IPS-NIHi11 (cell line): Measurements from ENCODE around the gene MED13L.

Experiments
- DNase-seq: peaks from one replicate; pipeline ENCODE4 v3.0.0; 2012; ENCODE audit warnings: mixed read lengths, low spot score

The MED13L gene

DNA sequence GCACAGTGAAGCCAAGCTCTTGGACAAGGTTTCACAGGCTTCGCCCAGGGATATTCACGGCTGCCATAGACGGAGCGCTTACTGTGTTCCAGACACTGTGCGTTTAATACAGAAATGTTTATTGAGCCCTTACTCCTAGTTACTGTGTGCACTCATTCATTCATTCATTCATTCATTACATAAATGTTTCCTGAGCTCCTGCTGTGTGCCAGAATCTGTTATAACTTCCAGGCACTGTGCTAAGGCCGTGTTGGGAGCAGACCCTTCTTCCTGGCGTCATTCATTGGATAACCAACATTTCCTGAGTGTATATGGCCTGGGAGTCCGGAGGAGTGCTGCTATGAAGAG lies 760 bp upstream of the MED13L start:
- no peak for DNase-seq

DNA sequence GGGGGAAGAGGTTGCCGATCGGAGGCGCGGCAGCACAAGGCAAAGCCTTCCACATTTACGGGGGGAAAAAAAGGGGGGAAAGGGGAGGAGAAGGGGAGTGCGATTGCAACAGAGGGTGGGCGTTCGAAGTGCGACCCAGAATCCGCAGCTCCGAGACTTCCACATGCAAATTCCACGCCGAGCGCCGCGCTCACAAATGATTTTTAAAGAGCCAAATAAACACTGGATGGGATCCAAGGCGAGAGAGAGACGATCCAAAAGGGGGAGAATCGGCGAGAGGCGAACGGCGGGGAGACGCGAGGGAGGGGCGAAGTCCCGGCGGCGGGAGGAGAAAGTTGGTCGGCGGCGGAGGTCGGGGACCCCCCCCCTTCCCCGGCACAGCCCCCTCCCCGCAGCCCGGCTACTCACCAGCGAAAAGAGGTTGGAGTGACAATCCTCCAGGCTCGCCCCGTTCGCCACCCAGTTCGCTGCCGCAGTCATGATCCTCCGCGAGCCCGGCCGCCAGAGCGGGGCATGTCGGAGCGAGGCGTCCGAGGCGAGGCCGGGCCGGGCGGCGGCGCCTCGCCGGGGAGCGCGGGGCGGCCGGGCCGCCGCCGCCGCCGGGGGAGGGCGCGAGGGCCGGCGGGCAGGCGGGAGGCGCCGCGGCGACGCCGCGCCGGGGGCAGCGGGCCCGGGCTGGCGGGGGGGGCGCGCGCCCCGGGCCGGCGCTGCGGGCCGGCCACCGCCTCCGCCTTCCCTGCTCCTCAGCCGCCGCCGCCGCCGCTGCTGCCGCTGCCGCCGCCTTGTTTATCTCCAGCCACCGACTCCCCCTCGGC lies 634 bp downstream of the MED13L start:
- peak; percentile 71 for DNase-seq

DNA sequence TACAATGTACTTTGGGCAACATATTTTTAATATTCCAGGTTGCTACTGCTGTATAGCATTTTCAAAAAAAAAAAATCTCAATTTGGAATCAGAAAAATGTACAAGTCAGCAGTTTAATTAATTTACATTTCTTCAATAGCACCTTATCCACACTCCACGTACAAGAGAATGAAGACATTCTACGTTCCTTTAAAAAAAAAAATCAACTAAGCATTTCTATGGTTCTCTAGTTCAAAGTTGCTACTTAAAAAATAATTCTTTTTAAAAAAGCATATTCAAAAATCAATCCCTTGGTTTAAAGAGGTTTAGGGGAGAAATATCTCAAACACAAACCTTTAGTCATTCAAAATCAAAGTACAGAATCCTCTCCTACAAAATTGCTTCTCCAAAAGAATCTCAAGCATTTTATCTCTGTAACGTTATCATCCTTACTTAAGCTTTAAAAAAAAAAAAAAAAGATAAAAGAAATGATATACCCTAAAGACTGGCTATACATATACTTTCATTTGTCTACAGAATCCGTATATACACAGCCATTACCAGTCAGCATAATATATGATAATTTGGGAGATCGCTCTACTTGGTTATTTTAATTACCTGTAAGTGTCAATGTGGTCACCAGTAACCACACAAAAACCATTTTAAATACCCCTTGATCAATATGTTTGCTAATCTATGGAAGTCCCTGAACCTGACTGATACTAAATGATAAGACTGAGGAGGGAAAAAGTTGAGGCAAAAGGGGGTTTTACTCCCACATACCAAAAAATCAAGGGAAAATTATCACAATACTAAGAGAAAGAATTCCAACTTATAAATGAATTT lies 2.7 kb downstream of the MED13L start:
- DNase-seq = no peak

DNA sequence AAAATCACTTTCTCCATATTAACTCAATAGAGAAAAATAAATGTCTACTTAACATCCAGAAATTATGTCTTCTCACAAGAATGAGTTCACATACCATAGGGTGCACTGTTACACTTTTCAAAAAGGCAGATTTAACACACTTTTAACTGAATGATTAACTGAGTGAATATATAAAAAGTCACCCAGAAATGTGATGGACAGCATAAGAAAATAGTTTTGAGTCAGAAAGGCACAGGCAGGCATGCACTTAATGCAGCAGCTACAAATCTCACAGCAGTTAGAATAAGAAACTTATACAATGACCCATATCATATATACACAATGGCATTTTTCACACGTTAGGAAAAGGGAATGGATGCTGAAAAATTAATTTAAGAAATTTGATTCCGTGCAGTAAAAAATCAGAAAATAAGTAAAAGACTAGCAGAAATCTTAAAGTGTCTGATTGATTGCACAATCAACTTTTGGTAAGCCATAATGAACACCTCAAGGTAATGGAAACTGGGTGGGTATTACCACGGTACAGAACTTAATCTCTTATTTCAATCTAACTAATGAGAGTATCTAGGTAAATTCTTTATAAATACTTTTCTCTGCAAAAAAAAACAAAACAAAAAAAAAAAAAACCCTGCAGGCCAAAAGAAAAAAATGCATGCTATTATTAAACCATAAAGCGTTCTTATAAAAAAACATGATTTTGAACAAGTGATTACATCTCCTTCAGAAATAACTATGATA lies 3.5 kb downstream of the MED13L start:
- no peak for DNase-seq

DNA sequence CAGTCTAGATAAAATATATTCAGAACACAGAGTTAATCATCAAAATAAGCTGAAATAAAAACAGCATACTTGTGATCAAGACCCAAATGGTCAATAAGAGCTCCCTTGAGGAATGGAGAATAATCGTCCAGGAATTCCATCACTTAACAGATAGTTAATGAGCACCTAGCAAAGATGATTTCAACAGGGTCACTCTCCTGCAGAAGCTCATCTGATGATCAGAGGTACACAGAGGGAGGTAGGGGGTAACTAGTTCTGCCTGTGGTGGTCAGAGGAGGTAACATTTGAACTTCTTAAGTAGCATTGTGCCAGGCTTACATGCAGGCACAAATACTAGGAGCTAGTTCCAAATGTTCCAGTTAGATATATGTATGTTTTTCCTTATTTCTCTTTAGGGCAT lies 9.5 kb downstream of the MED13L start:
- no peak for DNase-seq

DNA sequence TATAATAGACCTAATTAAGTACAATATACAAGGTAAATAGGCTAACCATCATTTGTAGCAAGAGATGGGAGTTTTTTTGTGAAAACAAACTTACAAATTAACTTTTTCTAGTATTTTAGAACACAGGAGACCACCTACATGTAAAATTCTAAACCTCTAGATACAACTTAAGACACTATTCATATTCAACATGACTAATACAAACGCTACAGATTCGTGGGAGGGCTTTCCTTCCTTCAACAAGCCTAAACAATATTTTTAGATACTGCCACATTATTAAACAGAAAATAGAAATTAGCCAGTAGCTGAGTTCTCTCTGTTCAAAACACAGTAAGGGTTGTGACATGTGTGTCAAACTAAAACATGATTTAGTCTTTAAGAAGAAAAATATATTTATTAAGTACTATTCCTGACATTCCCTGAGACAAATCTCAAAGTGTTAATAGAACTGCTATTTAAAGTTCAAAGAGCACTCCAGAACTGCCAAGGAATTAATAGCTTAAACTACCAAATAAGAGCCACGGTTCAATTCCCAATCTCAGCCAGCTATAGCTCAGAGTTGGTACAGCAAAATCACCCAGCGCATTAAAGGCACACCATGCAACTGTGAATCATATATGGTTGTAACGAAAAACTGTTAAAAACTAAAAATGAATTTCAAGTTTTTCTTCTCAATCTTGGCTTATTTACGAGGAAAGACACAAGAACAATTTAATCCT lies 10.7 kb downstream of the MED13L start:
- DNase-seq = no peak

DNA sequence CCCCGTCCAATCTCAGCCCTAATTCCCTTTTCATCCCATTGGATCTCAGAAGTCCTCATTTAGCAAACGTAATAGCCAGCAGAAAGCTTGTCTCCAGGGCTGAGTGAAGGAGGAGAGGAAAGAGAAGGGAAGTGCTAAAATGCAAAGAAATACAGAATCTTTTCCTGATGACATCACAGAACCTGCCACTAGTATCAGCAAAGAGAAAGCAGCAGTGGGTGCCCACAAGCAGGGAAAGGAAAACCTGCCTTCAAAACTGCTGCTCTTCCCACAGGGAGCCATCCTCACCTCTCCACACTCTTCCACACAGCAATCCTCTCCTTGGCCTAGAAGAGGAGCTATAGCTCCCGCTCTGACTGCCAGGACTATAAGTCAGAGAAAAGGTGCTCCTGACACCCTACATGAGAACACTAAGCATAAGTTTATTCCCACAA lies 11.3 kb downstream of the MED13L start:
- peak; percentile 32 for DNase-seq

DNA sequence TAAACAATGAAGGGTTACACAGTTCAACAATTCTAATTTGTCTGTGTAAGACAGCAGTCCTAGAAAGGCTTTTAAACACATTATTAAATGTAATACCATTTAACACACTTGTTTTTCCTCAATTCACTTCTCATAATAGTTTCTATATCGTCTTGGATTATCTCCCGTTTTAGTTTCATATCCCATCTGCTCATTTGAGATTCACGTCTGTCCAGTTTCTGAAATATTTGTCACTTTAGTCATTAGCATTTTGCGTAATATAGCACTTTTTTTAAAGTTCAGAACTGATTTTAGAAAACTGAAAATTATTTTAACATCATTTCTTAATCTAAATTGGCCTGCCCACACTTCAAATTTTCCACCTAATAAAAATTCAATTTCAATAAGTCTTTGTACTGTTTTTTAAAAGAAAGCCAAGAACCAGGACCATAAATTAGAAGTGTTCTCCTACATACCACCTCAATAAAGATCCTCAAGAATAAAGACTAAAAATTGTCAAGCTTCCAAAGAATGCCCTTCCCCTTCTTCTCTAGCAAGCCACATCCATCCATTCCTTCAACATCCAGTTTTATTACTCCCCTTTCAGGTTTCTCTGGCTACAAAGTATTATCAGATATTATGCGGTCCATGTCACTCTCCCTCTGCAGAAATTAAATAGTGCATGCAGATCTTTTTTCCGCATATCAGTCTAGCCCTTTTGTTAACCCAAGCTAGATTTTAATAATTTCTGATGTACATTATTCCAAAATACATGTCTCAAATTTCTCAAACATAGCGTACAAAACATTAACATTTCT lies 11.9 kb downstream of the MED13L start:
- DNase-seq = no peak

DNA sequence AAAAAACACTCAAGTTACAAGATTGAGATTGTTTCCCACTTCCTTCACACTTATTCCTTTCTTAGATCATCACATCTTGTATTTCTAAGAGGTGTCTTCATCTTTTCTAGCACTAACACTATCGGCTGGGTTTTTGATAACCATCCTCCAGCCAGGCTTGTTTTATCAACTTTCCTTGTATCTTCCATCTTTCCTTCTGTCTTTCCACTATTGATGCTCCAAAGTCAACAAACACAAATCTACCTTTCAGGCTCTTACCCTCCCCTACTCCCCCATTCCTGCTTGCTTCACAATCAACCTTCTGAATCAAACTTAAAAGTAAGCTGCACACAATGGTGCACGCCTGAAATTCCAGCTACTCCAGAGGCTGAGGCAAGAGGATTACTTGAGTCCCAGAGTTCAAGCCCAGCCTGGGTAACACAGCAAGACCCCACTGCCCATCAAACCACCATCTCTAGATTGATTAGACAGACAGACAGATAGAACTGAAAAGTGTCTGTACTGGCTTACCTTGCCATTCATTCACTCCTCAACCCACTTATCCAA lies 12.9 kb downstream of the MED13L start:
- DNase-seq = no peak

DNA sequence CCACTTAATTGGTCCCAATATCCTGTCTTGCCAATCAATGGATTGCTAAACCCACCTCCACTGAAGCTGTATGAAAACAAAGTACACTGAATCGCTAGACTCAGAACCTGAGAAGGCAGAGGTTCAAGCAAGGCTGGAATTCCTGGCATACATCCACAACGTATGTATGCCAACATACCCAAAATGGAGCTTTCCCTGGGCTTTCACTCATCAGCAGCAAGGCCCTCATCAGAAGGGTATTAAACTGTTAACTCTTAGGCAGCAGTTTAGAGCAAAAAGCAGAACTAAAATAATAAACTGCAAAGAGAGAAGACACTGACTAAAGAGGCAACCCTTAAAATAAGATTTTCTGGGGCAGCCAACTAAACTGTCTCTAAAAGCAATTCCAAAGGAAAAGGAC lies 13.6 kb downstream of the MED13L start:
- DNase-seq = no peak

DNA sequence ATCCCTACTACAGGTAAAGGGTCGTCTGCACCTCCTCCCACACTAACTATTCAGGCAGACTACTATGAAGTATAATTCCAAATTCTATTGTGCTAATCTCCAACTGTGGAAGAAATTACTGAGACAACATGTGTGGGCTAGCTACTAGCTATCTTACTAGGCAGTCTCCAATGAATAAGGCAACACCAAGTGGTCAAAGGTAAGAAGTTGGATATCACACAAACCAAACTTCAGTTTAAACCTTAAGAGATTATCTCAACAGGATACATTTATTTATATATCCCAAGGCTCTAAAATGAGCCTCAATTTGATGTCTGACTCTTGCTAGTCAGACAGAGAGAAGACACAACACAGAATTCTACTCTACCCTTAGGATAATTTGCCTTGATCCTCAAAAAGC lies 14.1 kb downstream of the MED13L start:
- DNase-seq = no peak

DNA sequence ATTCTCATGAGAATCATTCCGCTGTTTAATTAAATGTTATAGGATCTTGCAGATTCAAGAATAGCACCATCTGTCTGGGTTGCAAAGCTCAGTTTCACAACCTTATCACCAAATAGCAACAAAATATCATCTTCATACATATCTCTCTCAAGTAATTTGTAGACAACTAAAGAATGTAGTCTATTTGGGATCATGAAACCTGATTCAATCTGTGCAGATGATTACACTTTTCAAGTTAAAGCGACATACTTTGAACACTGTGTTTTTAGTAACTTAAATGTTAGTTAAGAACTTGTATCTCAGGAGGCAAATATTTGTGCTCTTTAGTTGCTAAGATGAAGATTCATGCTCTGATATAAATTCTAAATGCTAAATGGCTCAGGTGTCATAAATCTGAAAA lies 14.8 kb downstream of the MED13L start:
- no peak for DNase-seq

DNA sequence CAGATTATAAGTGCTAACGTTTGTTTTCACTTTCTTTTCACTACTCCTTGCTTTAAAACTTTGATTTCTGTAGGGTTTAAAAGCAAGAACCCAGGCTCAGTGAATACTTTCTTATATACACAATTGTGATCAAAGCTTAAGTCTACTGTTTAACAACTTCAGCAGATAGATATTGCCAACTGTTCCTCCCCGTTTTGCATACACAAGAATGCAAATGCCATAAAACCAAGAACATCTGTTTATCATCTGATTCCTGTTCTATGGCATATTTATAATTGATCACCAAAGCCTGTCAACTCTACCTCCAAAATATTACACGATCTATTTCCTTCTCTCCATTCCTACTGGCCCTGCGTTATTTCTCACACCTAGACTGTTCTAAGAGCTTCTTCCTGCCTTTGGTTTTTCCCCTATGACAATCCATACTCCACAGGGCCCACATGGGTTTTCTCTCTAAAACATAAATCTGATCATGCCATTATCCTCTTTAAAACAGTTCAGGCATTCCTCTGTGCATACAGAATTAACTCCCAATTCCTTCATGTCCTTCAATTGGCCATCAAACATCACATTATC lies 15.9 kb downstream of the MED13L start:
- no peak for DNase-seq

DNA sequence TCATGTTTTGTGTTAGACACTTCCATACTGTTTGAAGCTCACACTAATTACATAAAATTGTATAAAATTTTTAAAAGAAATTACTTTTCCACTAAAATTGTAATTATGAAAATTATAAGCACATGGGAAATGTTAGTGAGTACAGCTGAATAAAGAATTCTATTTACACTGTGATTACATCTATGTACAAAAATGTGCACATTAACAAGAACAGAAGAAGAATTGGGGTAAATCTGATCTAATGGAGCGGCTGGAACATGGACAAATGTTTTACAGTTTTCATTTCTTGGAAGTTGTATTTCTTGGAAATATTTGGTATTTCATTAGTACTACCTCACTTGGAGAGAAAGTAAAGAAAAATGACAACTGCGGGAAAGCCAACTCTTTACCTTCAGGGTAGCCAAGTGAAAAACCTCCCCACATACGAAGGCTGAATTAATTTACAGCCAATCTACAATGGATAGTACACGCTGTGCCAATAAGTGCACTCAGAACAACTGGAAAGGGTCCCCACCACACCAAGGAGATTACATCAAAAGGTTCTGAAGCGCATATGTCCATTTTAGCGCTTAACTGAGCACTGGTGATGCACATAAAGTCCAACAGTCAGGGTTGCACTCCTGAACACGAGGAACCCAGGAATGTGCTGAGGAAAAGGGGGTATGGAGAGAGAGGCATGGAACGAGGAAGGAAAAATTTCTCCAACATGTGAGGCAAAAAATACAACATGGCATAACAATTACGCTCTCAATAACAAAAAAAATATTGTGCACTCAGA lies 17.5 kb downstream of the MED13L start:
- no peak for DNase-seq

DNA sequence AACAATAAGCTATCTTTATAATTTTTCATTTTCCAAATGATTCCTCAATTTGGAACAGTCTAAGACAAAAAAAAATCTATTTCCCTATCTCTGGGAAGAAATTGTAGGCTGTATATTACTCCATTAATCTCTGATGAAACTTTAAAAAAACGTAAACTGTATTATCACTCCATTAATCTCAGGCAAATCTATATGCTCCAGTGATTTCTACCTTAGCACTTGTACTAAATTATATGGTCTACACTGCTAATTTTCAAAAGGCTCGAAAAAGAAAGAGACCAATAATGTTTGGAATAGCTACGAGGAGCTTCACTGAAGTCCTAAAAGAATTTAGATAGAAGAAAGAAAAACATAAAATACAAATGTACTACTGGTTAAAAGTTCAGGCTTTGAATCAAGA lies 19.7 kb downstream of the MED13L start:
- no peak for DNase-seq

DNA sequence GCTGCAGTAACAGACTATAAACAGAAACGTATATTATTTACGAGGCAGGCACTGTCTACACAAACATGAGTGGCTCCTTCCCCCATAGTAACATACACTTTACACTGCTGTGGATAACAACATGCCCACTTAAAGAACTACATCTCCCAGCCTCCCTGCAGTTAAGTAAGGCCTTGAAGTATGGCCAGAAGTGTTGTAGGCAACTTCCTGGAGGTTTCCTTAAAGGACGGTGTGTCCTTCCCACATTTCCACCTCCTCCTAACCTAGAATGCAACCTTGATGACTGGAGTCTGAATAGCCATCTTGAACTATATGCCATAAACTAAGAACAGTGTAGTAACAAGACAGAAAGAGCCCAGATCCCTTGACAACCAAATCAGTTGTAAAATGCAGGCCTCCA lies 20.3 kb downstream of the MED13L start:
- DNase-seq = peak; percentile 17

DNA sequence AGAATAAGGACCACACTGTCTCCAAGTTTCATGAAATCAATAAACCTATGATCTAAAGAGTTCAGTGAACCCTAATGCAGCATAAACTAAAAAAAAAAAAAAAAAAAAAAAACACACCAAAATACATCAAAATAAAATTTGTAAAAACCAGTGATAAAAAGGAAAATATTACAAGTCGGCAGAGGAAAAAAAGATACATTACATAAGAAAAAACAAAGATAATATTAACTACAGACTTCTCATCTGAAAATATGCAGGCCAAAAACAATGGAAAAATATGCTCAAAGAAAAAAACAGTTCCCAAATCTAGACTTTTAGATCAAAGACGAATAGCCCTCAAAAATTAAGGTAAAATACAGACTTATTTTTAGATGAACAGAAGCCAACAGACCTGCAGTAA lies 27.6 kb downstream of the MED13L start:
- DNase-seq = no peak

DNA sequence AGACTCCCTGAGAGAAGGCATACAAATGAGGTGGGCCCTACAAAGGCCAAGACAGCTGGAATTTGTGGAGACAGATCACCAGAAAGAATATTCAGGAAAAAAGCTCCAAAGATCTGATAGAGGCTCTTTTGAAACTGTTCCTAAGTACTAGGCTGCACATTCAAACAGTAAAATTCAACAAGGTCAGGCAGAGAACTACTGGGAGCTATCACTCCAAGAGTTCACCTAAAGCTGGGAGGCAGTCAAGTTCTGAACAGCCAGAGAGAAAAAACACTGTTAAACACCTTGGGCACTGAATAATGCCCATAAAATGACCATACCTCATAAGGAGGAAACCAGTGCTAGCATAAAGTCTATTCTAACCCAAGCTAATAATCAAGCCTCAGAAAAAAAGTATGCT lies 28.6 kb downstream of the MED13L start:
- DNase-seq = no peak

DNA sequence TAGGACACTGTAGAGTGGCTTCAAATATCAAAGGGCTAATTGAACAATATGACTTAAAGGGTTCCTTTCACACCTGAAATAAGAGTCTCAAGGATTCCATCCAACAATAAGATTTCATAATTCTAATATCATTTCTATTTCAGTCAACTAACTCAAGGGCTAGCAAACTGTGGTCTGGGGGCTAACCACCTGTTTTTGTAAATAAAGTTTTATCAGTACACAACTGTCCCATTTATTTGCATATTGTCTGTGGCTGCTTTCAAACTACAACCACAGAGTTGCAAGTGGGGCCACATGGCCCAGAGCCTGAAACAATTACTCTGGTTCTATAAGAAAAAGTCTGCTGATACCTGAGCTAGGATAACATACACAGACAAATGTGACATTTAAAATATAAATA lies 29.1 kb downstream of the MED13L start:
- DNase-seq = no peak

DNA sequence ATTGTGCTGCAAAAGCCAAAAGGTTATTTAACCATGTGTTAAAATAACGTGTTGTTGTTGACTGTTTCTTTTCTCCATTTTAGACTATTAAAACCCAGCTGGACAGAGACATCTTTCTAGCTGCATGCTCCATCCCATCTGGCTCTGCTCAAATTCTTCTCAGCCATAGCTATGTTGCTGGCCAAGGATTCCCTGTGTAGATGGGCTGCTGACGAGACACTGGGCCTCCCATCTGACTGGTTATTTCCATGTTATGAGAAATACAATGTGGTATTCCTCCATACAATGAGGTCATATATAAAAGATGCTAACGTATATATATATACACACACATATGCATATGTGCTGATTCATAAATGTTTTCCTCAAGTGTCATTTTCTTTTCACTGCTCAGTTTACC lies 30.1 kb downstream of the MED13L start:
- no peak for DNase-seq
